Measurements from ENCODE around the gene VIPAS39. TPM values are rescaled to one million over a fixed set of nuclear protein-coding genes. Genes with fewer than 3 reads are reported as not detected.

Gene VIPAS39
- total and polyA plus RNA-seq, 9 of the 15 experiments (the other 6 are each of a cell fraction or from before 2014, with no cell fraction given), result 5.7 to 25.6 (median 9.9) TPM

DNA sequence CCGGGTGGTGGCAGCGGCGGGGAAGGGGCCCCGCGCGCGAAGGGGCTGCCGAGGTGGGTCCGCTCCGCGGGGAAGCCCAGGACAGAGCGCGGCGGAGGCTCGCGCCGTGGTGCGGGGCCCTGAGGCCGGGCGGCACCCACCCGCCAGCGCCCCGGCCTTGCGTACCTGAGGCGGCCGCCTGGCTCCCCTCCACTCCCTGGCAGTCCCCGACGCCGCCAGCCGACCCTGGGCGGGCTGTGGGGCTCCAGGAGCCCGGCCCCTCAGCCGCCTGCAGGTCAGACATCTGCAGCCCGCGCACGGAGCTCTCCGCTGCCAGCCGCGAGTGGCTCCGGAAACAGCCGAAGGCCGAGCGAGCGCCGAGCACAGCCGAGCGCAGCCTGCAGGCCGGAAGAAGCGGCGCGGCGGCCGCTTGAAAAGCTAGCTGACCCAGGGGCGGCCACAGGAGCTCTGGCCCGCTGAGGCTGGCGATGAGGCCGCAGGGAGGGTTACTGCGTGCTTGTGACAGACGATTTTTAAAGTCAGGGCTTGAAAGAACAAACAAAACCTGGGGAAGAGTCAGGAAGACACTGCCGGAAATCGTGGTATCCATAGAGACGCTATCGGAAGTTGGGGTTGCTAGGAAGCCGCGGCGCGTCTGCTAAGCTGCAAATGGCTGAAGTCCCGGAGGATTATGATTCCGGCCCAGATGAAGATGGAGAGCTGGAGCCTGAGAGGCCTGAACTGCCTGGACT is 80.5 kb downstream of the VIPAS39 start, which contains the start of the genes SAMD15 and TMED8 (continued):
- TF ChIP-seq, protein P1, sequence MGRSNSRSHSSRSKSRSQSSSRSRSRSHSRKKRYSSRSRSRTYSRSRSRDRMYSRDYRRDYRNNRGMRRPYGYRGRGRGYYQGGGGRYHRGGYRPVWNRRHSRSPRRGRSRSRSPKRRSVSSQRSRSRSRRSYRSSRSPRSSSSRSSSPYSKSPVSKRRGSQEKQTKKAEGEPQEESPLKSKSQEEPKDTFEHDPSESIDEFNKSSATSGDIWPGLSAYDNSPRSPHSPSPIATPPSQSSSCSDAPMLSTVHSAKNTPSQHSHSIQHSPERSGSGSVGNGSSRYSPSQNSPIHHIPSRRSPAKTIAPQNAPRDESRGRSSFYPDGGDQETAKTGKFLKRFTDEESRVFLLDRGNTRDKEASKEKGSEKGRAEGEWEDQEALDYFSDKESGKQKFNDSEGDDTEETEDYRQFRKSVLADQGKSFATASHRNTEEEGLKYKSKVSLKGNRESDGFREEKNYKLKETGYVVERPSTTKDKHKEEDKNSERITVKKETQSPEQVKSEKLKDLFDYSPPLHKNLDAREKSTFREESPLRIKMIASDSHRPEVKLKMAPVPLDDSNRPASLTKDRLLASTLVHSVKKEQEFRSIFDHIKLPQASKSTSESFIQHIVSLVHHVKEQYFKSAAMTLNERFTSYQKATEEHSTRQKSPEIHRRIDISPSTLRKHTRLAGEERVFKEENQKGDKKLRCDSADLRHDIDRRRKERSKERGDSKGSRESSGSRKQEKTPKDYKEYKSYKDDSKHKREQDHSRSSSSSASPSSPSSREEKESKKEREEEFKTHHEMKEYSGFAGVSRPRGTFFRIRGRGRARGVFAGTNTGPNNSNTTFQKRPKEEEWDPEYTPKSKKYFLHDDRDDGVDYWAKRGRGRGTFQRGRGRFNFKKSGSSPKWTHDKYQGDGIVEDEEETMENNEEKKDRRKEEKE (IDR thresholded peaks at IDR 0.05; ENCODE audit: borderline replicate concordance in 1 of 2, control insufficient read depth in 1 of 2, low read depth in 2 of 2, low read length in 1 of 2), result no peak
- TF ChIP-seq NFIC (IDR thresholded peaks at IDR 0.05) (no peak), ZNF140 (CRISPR knock-in tag; IDR thresholded peaks at IDR 0.05) (no peak), CC2D1A (IDR thresholded peaks at IDR 0.05) (no peak), SAFB2 (IDR thresholded peaks at IDR 0.05; ENCODE audit: borderline replicate concordance, low read depth, low read length, severe bottlenecking) (no peak), ESRRA (IDR thresholded peaks at IDR 0.05; ENCODE audit: borderline replicate concordance, low read depth) (no peak), TSC22D4 (tag; IDR thresholded peaks at IDR 0.05) (no peak), OTX1 (CRISPR knock-in tag; IDR thresholded peaks at IDR 0.05) (no peak), ILK (tag; IDR thresholded peaks at IDR 0.05; ENCODE audit: borderline replicate concordance, low read depth) (no peak), E2F3 (CRISPR knock-in tag; IDR thresholded peaks at IDR 0.05) (0 out of 2 replicates have a peak, but pooled peaks have one; percentile 29), EP300 (IDR thresholded peaks at IDR 0.05; ENCODE audit: low read length) (no peak), PYGO2 (tag; IDR thresholded peaks at IDR 0.05) (no peak), KAT8 (IDR thresholded peaks at IDR 0.05; ENCODE audit: low read depth) (no peak), MCM3 (IDR thresholded peaks at IDR 0.05) (no peak)
- TF ChIP-seq, protein P2, sequence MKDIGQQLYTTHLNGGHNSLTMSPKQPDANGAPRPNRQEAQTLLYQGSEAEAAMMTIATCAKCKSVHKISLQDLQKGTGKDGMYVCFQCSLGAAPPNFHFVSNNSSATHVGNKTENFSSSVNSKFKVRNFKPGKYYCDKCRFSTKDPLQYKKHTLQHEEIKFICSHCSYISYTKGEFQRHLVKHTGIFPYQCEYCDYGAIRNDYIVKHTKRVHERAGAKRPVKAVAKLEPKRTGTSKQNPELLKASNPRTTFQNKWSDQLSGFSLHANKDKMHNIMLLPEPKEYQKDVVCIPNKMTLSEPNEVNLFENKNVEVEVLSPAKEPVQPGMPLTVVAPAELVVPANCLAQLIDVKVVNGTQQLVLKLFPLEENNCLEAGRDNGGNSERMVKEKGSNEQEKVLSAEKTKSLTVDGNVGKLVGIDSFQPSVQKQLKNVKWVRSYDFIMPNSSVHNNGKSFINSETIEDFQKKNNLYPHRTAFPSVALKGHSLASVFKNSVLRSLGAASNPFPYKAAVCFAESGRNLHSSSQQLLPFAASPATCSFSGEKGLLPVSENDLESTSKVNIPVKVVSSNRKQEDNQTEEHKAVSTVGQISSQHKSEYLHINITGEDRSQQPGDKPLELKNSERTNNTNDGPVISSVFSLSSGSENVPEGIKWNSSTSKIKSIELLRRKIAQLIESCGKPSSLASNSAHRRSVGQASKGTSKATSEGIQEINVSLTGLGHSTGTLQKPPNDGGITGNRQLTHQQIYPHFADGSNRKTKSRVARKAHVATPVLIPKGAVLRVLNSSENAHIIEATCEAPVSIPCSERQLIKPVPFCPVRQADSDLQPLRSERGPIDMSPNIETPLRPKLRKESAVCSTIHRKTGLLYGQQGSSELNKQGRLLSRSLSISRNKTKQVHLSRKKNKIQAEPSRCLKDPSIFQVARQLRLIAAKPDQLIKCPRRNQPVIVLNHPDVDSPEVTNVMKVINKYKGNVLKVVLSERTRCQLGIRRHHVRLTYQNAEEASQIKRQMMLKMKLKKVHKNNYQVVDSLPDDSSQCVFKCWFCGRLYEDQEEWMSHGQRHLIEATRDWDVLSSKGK (CRISPR knock-in tag; IDR thresholded peaks at IDR 0.05), result no peak
- TF ChIP-seq, protein P3, sequence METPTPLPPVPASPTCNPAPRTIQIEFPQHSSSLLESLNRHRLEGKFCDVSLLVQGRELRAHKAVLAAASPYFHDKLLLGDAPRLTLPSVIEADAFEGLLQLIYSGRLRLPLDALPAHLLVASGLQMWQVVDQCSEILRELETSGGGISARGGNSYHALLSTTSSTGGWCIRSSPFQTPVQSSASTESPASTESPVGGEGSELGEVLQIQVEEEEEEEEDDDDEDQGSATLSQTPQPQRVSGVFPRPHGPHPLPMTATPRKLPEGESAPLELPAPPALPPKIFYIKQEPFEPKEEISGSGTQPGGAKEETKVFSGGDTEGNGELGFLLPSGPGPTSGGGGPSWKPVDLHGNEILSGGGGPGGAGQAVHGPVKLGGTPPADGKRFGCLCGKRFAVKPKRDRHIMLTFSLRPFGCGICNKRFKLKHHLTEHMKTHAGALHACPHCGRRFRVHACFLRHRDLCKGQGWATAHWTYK (CRISPR knock-in tag; IDR thresholded peaks at IDR 0.05), result no peak
- TF ChIP-seq, protein P4, sequence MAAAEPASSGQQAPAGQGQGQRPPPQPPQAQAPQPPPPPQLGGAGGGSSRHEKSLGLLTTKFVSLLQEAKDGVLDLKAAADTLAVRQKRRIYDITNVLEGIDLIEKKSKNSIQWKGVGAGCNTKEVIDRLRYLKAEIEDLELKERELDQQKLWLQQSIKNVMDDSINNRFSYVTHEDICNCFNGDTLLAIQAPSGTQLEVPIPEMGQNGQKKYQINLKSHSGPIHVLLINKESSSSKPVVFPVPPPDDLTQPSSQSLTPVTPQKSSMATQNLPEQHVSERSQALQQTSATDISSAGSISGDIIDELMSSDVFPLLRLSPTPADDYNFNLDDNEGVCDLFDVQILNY (CRISPR knock-in tag; IDR thresholded peaks at IDR 0.05), result no peak
- TF ChIP-seq, protein P5, sequence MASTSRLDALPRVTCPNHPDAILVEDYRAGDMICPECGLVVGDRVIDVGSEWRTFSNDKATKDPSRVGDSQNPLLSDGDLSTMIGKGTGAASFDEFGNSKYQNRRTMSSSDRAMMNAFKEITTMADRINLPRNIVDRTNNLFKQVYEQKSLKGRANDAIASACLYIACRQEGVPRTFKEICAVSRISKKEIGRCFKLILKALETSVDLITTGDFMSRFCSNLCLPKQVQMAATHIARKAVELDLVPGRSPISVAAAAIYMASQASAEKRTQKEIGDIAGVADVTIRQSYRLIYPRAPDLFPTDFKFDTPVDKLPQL (IDR thresholded peaks at IDR 0.05; ENCODE audit: extremely low read depth, insufficient read length), result no peak
